Ramos (cell line): ENCODE measurements around the gene P3H2.
"Not testable (repeated sequence)": the region's sequence is repeated elsewhere in the genome, so short reads cannot be mapped to it uniquely, and the experiment has no call there.

Experiments
- in situ Hi-C: fragments of 300-500 bp; cut with MboI; formaldehyde crosslinking; loops from one replicate; pipeline ENCODE4 v1.14.3; 2022; ENCODE audit warnings: low sequenced_read_pairs; ENCODE audit not compliant: unreplicated experiment

P3H2 gene

DNA sequence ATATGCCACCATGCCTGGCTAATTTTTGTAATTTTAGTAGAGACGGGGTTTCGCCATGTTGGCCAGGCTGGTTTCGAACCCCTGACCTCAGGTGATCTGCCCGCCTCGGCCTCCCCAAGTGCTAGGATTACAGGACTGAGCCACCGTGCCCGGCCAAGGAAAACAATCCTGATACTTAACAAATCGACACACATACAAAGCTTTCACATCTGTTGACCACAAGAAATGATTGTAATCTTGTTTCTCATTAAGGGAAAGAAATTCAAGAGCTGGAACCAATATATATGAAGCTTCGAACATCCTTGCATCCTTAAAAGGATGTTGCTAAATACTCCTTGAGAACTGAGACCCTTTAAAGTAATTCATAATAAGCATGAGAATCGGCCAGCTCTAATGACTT is 159.6 kb downstream of the P3H2 start:
- in situ Hi-C loops, result not testable (repeated sequence)

DNA sequence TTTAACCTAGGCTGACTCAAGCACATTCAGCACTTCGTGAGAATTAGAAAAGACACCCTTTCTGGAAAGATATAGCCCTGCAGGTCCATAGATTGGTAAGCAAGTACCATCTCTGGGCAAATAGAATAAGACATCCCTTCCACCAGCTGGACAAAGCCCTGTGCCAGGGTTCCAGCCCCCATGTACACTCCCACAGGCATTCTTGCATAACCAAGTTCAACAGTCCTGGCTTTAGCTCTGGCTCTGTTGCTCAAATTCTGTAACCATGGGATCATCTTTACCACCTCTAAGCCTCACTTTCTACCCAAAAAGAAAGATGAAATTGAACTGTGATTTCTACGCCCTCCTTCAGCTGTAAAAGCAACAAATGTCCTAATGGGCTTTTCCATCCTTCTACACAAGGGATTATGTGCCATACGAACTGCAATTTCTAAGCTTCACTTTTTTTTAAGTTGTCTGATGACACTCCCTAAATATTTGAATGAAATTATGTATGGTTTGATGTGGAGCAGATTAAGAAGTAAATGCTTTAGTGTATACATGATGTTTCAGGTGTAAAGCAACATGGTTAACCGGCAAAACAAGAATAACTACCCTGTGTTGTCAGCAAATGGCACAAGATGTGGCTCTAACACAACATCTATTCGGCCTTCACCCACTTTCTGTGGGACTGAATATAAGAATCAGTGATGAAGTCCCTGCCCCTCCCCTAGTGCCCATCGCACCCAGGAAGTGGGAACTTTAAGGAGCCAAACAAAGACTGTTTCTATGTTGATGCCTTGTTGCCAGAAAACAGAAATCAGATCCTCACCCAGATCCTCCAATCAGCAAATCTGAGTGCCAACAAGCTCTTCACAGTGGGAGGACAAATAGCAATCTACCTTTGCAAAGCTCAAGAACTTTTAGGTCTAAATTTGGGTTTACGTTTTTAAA is 165.7 kb downstream of the P3H2 start:
- in situ Hi-C loops, result no loop called here

DNA sequence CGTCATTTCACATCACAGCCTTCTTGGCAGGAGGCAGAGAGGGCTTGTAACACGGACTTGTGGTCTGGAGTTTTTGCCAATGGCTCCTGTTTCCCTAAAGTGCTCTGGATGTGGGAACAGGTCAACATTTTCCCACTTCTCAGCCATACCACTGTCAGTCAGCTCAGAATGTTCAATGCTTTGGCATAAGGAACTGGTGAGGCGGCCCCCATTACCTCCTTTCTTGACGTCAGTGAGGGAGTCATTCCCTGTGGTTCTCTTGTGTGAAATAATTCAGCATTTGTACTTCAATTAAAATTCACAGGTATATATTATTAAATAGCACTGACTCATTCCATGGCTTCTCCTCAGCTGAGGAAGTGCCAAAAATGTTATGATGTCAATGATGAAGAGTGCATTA is 167.1 kb downstream of the P3H2 start:
- in situ Hi-C loops, result no loop called here

DNA sequence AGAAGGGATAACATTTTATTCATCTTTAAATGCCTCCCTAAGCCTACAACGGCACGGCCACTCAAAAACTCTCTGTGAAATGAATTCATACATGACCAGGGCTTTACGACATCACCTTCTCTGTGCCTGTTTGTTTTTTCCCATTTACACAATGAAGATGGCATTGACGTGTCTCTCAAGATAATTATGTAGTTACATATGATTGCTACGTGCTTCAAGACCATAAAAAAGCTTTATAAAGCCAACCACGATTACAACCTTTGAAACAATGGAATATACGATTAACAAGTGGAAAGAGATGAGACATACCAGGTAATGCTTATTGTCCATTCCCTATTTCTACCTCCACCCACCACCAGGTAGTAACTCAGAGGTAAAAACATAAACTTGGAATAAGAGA is 168.4 kb downstream of the P3H2 start:
- in situ Hi-C loops, result no loop called here

DNA sequence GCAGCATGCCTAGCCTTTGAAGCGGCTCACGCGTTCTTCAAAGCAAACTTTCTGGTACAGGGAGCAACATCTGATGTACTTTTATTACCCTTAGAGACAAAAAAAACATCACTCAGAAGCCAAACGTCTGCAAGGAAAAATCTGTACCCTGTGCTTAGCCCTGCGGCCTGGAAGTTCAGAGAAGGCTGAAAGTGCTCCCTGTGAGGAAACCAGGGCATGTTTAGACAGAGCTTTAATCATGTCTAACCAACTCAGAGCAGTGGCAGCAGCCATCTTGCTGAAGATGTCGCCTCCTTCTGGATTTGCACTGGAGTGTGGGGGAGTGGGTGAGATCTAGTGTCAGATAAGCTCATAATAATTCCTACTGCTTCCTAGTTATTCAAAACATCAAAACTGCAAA is 170.4 kb downstream of the P3H2 start:
- in situ Hi-C loops, result no loop called here

DNA sequence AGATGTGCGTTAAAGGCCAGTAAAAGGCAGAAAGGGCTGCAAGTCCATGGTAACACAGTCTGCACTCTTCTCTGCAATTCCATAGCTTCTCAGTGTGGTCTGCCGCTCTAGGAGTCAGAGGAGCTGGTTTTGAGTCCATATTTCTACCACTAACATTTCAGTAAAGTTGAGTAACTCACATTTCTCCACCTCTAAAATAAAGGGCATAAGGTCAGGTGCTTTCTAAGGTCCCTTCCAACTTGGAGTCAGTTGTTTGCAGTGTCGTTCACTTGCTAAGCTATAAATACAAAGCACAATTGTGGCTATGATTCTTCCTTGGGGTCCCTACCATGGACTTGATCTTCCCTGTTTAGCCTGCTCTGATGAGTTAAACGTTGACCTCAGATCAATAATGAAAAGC is 171.1 kb downstream of the P3H2 start:
- in situ Hi-C loops, result no loop called here

DNA sequence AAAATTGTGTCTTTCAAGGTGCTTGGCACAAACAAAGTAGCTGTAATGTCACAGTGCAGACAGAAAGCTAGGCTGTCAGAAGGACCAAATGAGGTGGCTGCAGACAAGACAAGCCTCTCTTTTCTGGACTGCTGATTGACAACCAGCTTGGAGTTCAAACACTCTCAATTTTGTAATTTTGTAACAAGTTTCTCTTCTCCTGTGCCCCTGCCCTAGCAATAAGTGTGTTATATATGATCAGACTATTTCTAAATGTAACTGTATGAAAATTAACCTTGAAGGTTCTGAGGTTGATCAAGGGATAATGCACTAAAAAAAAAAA is 172.0 kb downstream of the P3H2 start:
- in situ Hi-C loops, result no loop called here

DNA sequence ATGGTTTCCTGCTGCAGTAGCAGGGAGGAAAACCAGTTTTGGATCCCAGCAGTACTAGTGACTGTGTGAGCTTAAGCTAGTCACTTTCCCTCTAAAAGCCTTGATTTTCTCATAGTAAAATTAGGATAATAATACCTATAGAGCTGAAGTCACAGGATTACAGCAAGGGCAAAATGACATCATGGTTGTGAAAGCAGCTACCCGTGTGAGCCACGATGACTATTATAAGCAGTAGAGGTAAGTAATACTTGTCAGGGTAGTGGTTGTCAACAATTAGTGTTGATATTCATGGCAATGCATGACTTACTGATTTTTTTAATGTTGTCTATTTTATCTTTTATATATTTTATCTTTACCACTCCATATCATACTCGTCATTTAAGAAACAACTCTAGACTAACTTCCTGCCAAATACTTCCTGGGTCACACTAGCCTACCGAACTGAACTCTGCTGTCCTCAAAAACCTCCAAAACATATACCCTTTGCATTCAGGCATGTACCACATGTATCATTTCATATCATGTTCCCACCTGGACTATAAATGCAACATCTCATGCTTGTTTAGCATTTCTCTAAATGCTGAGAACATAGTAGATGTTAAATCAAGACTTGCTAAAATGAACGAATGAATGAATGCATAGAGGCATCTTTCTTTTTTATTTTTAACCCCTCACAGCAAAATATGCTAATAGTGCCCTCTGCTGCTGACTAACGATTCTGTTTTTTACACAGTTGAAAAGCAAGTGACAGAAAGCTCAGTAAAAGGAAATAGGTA is 172.6 kb downstream of the P3H2 start:
- in situ Hi-C loops, result no loop called here

DNA sequence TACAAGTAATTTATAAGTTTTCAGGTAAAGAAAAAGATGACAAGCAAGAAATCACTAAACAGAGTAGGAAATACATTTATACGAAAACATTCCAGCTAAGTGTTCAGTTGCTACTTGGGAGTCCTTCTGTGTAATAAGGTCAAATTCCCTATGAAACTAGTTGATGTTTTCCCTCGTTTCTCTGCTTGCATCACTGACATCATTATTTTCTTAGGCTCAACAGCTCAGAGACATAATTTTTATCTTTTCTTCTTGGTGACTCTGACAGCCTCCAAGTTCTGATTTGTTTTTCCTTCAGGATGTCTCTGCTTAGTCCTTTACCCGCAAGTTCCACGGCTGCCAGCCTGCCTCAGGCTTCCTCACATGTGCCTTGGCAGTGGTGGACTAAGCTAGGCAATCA is 173.6 kb downstream of the P3H2 start:
- in situ Hi-C loops, result no loop called here

DNA sequence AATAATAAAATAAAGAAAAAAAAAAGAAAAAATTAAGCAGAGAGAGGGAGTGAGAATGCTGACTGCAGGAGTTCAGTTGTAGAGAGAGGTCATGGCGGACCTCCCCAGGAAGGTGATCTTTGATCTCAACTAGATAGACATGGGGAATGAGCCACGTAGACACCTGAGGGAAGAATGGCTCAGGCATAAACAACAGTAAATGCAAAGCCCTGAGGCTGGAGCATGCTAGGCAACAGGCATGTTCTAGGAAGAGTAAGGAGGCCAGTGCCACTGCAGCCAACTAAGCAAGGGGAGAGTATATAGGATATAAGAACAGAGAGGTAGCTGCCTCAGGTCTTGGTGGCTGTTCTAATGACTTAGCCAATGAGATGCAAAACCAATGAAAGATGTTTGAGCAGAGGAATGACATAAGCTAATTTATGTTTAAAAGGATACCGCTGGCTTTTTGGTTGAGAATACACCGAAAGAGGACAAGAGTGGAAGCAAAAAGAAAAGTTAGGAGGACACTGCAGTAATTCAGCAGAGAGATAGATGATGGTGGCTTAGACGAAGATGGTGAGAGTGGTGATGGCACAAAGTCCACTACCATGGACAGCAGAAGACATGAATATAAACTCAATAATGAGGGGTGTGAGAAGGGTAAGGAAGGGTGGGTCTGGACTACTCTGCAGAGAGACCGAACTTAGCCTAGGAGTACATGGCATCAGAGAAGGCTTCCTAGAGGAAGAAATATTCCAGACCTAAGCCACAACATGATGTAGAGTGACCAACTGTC is 174.6 kb downstream of the P3H2 start:
- in situ Hi-C loops, result no loop called here

DNA sequence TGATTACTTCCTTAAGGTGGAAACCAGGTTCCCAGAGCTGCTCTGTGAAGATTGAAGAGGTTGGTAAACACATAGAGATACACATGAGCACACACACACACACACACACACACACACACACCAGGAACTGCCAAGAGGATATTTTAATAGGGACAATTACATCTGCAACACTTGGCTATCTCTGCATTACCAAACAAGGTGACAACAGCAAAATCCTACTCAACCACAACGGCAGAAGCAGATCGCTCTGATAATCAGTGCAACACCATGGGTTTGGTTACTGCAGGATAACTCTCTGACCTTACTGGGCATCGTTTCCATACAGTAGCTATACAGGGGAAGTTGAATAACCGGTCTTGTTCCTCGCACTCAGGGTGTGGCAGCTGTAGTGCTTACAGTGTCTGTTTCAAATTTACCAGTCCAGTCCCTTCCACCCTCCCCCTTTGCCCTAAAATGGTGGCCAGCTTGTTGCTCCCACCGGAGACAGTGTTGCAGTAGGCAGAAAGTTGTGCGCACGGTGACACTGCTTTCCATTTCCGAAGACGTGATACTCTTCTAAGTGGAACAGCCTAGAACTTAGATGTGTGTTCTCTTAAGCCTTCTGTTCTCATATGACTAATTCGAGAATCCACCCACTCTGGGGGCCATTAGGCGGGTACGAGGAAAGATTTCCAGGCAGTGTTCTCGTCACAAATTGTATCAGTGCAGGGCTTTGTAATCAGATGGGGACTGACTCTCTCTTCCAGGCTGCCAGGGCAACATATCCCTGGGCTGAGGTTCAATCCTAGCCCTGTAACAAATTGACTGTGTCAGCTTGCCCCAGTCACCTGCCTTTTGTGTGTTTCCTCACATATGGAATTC is 176.2 kb downstream of the P3H2 start:
- in situ Hi-C loops, result no loop called here

DNA sequence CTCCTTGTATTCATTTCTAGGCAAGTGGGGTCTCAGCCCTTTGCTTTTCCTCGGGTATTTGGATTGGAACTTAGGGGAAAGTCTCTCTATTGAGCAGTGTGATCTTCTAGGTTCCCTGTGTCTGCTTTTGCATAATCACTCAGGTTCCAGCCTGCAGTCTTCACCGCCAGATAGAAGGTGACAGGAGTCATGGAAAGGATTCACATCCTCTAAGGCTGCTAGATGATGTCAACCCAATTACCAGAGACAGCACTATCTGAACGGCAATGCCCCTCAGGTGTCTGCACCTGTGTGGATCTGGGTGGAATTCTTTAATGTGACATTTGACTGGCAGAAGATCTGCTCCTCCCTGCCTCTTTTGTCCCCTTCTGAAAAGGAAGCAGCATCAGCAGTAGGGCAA is 177.7 kb downstream of the P3H2 start:
- in situ Hi-C loops, result no loop called here

DNA sequence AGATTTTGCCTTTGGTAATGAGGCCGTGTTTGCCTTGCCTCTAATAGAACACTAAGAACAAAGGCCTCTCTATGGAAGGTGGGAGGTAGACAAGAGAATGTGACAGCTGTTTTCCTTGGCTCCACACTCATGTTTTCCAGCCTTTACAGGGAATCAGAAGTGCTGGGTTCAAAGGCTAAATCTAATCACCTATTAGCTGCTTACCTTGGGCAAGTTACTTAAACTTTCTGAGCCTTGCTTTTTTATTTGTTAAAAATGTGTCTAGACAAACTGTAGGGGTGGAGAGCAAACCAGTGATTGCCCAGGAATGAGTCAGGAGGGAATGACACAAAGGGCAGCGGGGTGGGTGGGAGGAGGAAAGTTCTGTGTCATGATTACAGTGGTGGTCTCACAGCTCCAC is 179.0 kb downstream of the P3H2 start:
- in situ Hi-C loops, result no loop called here

DNA sequence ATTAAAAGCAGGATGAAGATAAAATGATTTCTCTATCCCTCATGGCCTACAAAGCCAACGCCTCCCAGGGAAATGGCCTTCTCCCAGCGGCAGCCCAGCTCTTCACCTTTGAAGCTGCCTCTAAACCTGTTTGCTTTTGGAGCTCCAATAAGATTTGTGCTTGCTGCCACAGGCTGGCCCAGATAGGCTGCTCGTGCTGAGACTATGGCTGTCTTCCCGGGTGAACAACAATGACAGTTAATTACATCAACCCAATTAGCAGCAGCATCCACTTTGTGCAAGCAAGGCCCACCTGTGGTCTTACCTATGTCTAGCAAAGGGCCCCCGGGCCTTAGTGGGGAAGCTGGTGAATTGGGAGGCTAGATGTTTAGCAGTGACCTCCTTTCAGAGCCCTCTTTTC is 179.6 kb downstream of the P3H2 start:
- in situ Hi-C loops, result no loop called here

DNA sequence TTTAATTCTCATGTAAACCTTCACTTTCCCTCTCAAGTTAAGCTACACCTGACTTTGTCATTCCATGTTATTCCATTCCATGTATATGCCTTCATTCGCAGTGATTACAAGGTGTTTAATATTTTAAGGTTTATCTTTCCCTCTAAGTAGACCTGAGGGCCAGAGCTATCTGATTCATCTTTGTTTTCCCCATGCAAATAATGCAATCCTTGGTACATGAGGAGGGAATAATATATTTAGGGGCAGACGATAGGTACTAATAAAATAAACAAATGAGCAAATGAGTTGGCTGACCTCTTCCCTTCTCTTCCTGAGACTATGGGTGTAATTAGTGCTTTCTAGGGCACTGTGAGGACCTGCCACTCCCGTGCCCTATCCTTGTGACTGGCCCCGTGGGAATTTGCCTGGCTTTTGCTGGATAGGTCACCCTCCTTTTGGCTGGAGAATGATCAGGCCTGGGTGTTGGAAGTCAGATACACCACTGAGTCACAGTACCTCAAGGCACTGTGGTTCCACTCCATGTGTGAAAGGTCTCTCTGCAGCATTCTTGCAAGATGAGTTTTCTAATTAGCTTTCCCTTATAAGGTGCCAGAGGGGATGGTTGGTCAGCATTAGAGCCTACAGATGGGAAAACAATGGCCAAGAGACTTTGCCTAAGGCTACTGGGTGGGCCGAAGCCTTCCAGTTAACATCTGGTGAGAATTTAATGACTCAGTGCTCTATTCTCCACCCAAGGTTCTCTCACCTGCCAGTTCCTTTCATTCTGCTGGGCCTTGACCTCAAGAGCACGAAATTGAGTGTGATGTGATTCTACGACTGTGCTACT is 183.2 kb downstream of the P3H2 start:
- in situ Hi-C loops, result no loop called here

DNA sequence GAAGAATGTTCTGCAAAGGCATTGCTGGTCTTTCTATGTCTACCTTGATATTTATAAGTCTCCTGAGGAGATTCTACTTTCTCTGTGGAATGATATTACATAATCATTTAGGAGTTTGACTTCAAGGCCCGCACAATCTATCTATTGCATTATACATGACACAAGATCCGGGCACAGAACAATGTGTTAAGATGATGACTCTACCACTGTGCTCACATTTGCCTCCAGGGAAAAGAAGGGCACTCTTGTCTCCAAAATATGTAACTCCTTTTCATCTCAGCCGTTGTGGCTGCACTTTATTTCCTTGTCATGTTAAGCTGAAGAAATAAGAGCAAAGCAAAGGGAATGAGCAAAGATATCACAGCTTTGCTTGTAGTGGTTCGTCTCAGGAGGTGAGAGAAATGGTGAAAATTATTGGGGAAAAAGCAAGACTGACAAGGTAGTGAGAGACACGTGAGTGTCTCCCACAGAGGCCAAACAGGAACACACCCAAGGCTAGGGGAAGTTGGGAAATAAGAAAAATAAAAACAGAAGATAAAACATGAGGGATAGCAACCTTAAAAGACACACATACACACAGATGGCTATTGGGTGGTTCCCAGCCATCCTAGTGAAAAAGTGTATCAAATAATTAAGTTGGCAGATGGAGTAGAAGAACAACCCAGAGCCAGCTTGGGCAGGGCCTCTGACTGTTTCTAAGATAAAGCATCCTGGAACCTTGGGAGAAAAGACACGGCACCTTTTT is 184.3 kb downstream of the P3H2 start:
- in situ Hi-C loops, result no loop called here

DNA sequence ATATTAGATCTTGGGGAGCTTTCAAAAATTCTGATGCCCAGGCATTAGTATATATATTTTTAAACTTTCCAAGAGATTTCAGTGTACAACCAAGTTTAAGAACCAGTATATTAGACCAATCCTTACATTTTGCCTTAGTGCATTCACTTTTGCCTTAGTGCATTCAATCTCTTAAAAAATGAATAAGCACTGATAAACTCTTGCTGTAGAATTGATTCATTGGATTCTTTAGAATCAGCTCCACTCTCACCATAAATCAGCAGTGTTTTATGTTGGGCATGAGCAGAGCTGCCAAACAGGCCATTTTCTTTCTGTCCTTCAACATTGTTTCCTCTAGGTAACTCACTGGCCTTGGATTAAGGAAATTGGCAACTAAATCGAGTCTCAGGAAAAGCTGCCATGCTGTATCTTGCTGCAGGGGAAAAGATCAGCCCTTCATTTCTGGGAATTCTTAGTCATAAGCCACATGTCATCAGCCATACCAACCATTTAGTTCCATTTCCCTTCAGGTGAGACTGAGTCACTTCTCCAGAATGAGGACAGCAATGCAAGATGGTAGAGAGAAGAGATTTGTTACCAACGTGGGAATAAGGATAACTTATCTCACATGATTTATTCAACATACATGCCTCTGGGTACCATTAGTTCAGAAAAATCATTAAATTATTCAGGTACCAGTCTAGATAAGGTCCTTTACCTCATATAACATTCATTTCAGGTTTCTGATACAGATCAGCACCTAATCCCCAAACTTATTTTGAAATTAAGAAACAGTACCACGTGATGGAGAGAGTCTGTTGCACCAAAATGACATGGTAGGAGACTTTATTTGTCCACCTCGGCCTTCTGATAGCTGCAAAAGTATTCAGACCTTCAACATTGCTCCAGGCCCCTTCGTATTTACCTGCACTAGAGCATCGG is 192.5 kb downstream of the P3H2 start:
- in situ Hi-C loops, result no loop called here

DNA sequence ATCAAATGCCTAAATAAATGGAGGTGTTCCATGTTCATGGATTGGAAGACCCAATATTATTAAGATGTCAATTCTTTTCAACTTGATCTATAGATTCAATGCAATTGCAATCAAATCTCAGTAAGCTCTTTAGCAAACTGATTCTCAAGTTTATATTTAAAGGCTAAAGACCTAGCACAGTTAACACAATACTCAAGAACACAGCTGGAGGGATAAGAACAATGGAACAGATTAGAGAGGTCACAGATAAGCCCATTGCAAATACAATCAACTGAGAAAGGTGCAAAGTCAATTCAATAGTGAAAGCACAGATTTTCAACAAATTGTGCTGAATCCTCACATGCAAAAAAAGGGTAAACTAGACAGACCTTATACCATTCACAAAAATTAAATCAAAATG is 198.9 kb downstream of the P3H2 start:
- in situ Hi-C loops, result no loop called here
